Osteoblast (primary cell): ENCODE data around the gene CACNA1S. TPM values are rescaled to one million over a fixed set of nuclear protein-coding genes. Genes with fewer than 3 reads are reported as not detected.

Experiments
- DNase-seq: peaks from one replicate; pipeline ENCODE4 v3.0.0; 2011; ENCODE audit warnings: low spot score, mixed read lengths; ENCODE audit not compliant: insufficient read length; ENCODE audit errors: missing footprints
- H2AFZ ChIP-seq: 2 replicates; pipeline ENCODE4 v1.6.0; 2011; ENCODE audit warnings: mild to moderate bottlenecking, low read length
- H3K27ac ChIP-seq: 2 replicates; pipeline ENCODE4 v1.5.1; 2011; ENCODE audit warnings: mild to moderate bottlenecking, low read depth, low read length, moderate library complexity
- H3K27me3 ChIP-seq: 2 replicates; pipeline ENCODE4 v1.6.0; 2012; ENCODE audit warnings: mild to moderate bottlenecking, control low read depth, inconsistent platforms, low read length, moderate library complexity; ENCODE audit not compliant: insufficient read depth
- H3K36me3 ChIP-seq: 2 replicates; pipeline ENCODE4 v1.5.1; 2011; ENCODE audit warnings: mild to moderate bottlenecking, low read length, control low read depth, moderate library complexity; ENCODE audit not compliant: insufficient read depth
- H3K4me1 ChIP-seq: 2 replicates; pipeline ENCODE4 v1.5.1; 2011; ENCODE audit warnings: mild to moderate bottlenecking, low read length, control low read depth, moderate library complexity; ENCODE audit not compliant: insufficient read depth
- H3K4me2 ChIP-seq: 2 replicates; pipeline ENCODE4 v1.6.0; 2011; ENCODE audit warnings: mild to moderate bottlenecking, low read length; ENCODE audit not compliant: insufficient read depth
- H3K4me3 ChIP-seq: fragments of 200-600 bp; sonication (generic); 3 replicates; pipeline ENCODE4 v1.5.1; 2012; ENCODE audit warnings: mild to moderate bottlenecking, low read length, inconsistent platforms; ENCODE audit not compliant: insufficient read depth
- H3K79me2 ChIP-seq: 2 replicates; pipeline ENCODE4 v1.6.0; 2012; ENCODE audit warnings: mild to moderate bottlenecking, low read length, control low read depth, inconsistent platforms; ENCODE audit not compliant: insufficient read depth
- H3K9me3 ChIP-seq: 2 replicates; pipeline ENCODE4 v1.5.1; 2011; ENCODE audit warnings: low read depth, low read length, control low read depth
- H4K20me1 ChIP-seq: 2 replicates; pipeline ENCODE4 v1.6.0; 2012; ENCODE audit warnings: mild to moderate bottlenecking, low read length, control low read depth; ENCODE audit not compliant: insufficient read depth
- CTCF ChIP-seq: IDR thresholded peaks from 2 replicates; pipeline ENCODE4 v1.5.1; 2011; ENCODE audit warnings: mild to moderate bottlenecking, low read depth, low read length, moderate library complexity; ENCODE audit errors: extremely low read depth
- total RNA-seq: library from RNA; depleted of rRNA; stranded (reverse); fragments of >200 nt; gene quantifications from 2 replicates; pipeline ENCODE4 v1.2.3, GENCODE V29; 2012

CACNA1S gene
- total RNA-seq, 1 donor, result not detected

- Histone ChIP-seq H2AFZ (no peak overlapping the region), H3K4me1 (no peaks in the 10 kb centered on the region), H3K79me2 (no peaks in the 10 kb centered on the region), H4K20me1 (no peaks in the 10 kb centered on the region), H3K27ac (no peak overlapping the region), H3K4me2 (no peak overlapping the region), H3K4me3 (no peak overlapping the region), H3K9me3 (no peaks in the 10 kb centered on the region), H3K27me3 (peaks cover 18% of the 10 kb centered on the region), H3K36me3 (no peaks in the 10 kb centered on the region)
- no peak for TF ChIP-seq CTCF
- DNase-seq, result peak; percentile 70
Observed at GRCh38 chr1:201008666-201009360, 103.4 kb downstream of the CACNA1S start.

GRCh38 chr1:201007481-201007880 lies 104.7 kb downstream of the CACNA1S start:
- no peak for DNase-seq
- no peak overlapping the region for H3K4me2 ChIP-seq
- TF ChIP-seq CTCF, result no peak
- peaks cover 9% of the 10 kb centered on the region for H3K27me3 ChIP-seq
- no peak overlapping the region for H3K27ac ChIP-seq
- no peaks in the 10 kb centered on the region for H3K9me3 ChIP-seq
- H2AFZ ChIP-seq, result no peak overlapping the region
- H3K79me2 ChIP-seq, result no peaks in the 10 kb centered on the region
- no peaks in the 10 kb centered on the region for H3K4me1 ChIP-seq
- no peaks in the 10 kb centered on the region for H4K20me1 ChIP-seq
- H3K36me3 ChIP-seq, result no peaks in the 10 kb centered on the region
- no peak overlapping the region for H3K4me3 ChIP-seq

GRCh38 chr1:201006450-201006849 lies 105.8 kb downstream of the CACNA1S start:
- no peaks in the 10 kb centered on the region for H3K4me1 ChIP-seq
- no peaks in the 10 kb centered on the region for H4K20me1 ChIP-seq
- no peaks in the 10 kb centered on the region for H3K79me2 ChIP-seq
- no peak overlapping the region for H2AFZ ChIP-seq
- H3K36me3 ChIP-seq, result no peaks in the 10 kb centered on the region
- H3K9me3 ChIP-seq, result no peaks in the 10 kb centered on the region
- no peak for DNase-seq
- TF ChIP-seq CTCF, result no peak
- H3K27ac ChIP-seq, result no peak overlapping the region
- H3K4me3 ChIP-seq, result no peak overlapping the region
- H3K4me2 ChIP-seq, result no peak overlapping the region
- H3K27me3 ChIP-seq, result peaks cover 7% of the 10 kb centered on the region

- Histone ChIP-seq H3K79me2 (no peaks in the 10 kb centered on the region), H3K27ac (no peak overlapping the region), H3K9me3 (no peaks in the 10 kb centered on the region), H3K36me3 (no peaks in the 10 kb centered on the region), H3K4me1 (no peaks in the 10 kb centered on the region), H3K4me3 (no peak overlapping the region), H3K27me3 (no peaks in the 10 kb centered on the region), H3K4me2 (no peak overlapping the region), H4K20me1 (no peaks in the 10 kb centered on the region), H2AFZ (no peak overlapping the region)
- DNase-seq, result no peak
- TF ChIP-seq CTCF, result no peak
Observed at GRCh38 chr1:201004732-201005131, 107.5 kb downstream of the CACNA1S start.
